Heart right ventricle (tissue), 16 donors: ENCODE data around the gene TMEM164. TPM values are rescaled to one million over a fixed set of nuclear protein-coding genes. Genes with fewer than 3 reads are reported as not detected.

Experiments
- ATAC-seq, 8 donors: fragments of 200-7000 bp; cut with Tn5 transposase; one replicate each; pipeline ENCODE4 v1.9.1; 2020; ENCODE audit warnings: mild to moderate bottlenecking in 8 of 8, moderate library complexity in 8 of 8, moderate number of reproducible peaks in 1 of 8
- DNase-seq, 2 donors: peaks; one replicate each; pipeline ENCODE4 v3.0.0-alpha.2; 2020
- H3K27ac ChIP-seq, 10 donors: fragments of 200-600 bp; sonication (generic) in 2 of 10; one replicate each; pipeline versions ENCODE4 v1.5.0 to v1.8.0; 2020 to 2022; ENCODE audit warnings: mild to moderate bottlenecking in 3 of 10
- H3K27me3 ChIP-seq, 7 donors: fragments of 200-600 bp; one replicate each; pipeline ENCODE4 v1.8.0; 2021 to 2022; ENCODE audit warnings: mild to moderate bottlenecking in 2 of 7
- H3K36me3 ChIP-seq, 9 donors: fragments of 200-600 bp; sonication (generic) in 1 of 9; one replicate each; pipeline versions ENCODE4 v1.5.0 to v1.8.0; 2020 to 2022; ENCODE audit warnings: mild to moderate bottlenecking in 2 of 9
- H3K4me1 ChIP-seq, 9 donors: fragments of 200-600 bp; sonication (generic) in 1 of 9; one replicate each; pipeline versions ENCODE4 v1.5.0 to v1.8.0; 2020 to 2022; ENCODE audit warnings: mild to moderate bottlenecking in 4 of 9
- H3K4me3 ChIP-seq, 10 donors: fragments of 200-600 bp; sonication (generic) in 2 of 10; one replicate each; pipeline versions ENCODE4 v1.5.0 to v1.8.0; 2020 to 2022; ENCODE audit warnings: mild to moderate bottlenecking in 7 of 10, moderate library complexity in 2 of 10
- H3K9me3 ChIP-seq, 11 donors: fragments of 200-600 bp in 10 of 11; sonication (generic) in 2 of 11; one replicate each; pipeline versions ENCODE4 v1.5.0 to v1.8.0; 2013 to 2022; ENCODE audit warnings: mild to moderate bottlenecking in 2 of 11, control low read depth in 1 of 11, moderate library complexity in 1 of 11
- WGBS, 2 donors: extraction: QIAGEN DNeasy Blood & Tissue Kit; methylation state at CpG; one replicate each; pipeline ENCODE4 v1.1.7; 2013; ENCODE audit warnings: inconsistent platforms in 1 of 2; 5-methylcytosine and 5-hydroxymethylcytosine counted together
- intact Hi-C, 10 donors: fragments of 100-400 bp; cut with DNase I; formaldehyde crosslinking; loops; one replicate each; pipeline versions ENCODE4 v1.11.1 to v1.14.2; 2022
- polyA plus RNA-seq, 2 donors: library from polyadenylated mRNA; stranded (reverse); fragments of 200-250 nt; gene quantifications; one replicate each; pipeline ENCODE4 v1.2.3, GENCODE V29; 2013
- total RNA-seq, 10 donors: library from RNA; stranded (reverse); fragmentation: NEBNext Ultra II Directional in 3 of 10; extraction: Animal tissue kit (Norgen Biotek cat#: 25700) in 3 of 10; gene quantifications; one replicate each; pipeline versions ENCODE4 v1.2.1 to v1.2.4, GENCODE V29; 2021 to 2023
- TF ChIP-seq, protein P1 (sequence below), 9 donors: fragments of 200-600 bp; sonication (generic) in 2 of 9; IDR thresholded peaks; one replicate each; pipeline versions ENCODE4 v1.5.0 to v1.8.0; 2021 to 2022; ENCODE audit warnings: antibody characterized with exemption in 9 of 9, mild to moderate bottlenecking in 5 of 9, moderate library complexity in 1 of 9
- donor health status: Arrhythmogenic right ventricular cardiomyopathy.
- donor health status: ischemic (EF 13 %, LVEDD 7.1; RV severe dilation, severe dysfunction).
- donor health status: healthy with polysubstance abuse.
- donor health status: DM: no; HTN: yes; CAD: no.
- donor health status: DM: no; HTN: no; CAD: no.
- donor health status: ischemic (EF 25% LVEDD 6.9; RV normal size, moderate dysfunction).
- donor health status: ischemic (EF 25% LVEDD 5.7; RV mildly dilated, moderate dysfunction).
- donor health status: healthy.
- donor health status: DM: yes; HTN: yes; CAD: no.
- donor health status: Ischemic cardiomyopathy.
- donor health status: ischemic (EF 35%, LVEDD 5.7; RV mildly dilated, moderate dysfunction).
- donor health status: nonischemic (EF 11% LVEDD 7.7; RV severe dilation, severe dysfunction).
- donor health status: DM: yes; HTN: yes; CAD: no.
- donor health status: PGD.
- donor health status: ischemic (EF 29% LVEDD 5.4; RV normal size, mild dysfunction).
- donor health status: nonischemic (EF 23%, LVEDD 6.1; RV moderate dilation, normal function).

Gene TMEM164
- total and polyA plus RNA-seq, 12 donors: 9.7 to 60.6 (median 48.1) TPM

- TF ChIP-seq, protein P1, sequence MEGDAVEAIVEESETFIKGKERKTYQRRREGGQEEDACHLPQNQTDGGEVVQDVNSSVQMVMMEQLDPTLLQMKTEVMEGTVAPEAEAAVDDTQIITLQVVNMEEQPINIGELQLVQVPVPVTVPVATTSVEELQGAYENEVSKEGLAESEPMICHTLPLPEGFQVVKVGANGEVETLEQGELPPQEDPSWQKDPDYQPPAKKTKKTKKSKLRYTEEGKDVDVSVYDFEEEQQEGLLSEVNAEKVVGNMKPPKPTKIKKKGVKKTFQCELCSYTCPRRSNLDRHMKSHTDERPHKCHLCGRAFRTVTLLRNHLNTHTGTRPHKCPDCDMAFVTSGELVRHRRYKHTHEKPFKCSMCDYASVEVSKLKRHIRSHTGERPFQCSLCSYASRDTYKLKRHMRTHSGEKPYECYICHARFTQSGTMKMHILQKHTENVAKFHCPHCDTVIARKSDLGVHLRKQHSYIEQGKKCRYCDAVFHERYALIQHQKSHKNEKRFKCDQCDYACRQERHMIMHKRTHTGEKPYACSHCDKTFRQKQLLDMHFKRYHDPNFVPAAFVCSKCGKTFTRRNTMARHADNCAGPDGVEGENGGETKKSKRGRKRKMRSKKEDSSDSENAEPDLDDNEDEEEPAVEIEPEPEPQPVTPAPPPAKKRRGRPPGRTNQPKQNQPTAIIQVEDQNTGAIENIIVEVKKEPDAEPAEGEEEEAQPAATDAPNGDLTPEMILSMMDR (IDR thresholded peaks at IDR 0.05): no peak
- Histone ChIP-seq H3K36me3 (no peaks in the 10 kb centered on the region), H3K27me3 (peaks cover 0 to 15% (median 0%) of the 10 kb centered on the region in 7 donors), H3K9me3 (no peaks in the 10 kb centered on the region), H3K4me1 (peaks cover 0 to 10% (median 0%) of the 10 kb centered on the region in 9 donors), H3K27ac (no peak overlapping the region), H3K4me3 (no peak overlapping the region)
- no peak for ATAC-seq
- intact Hi-C loops: no loop called here
- 88 to 95% methylated on average over 4 of the region's 4 CpGs for WGBS, 2 donors
- no peak for DNase-seq
Observed at GRCh38 chrX:110136136-110136535, 133.2 kb downstream of the TMEM164 start.

GRCh38 chrX:110138557-110138956 lies 135.6 kb downstream of the TMEM164 start:
- Histone ChIP-seq H3K4me3 (no peak overlapping the region), H3K36me3 (no peaks in the 10 kb centered on the region), H3K9me3 (no peaks in the 10 kb centered on the region), H3K27ac (no peak overlapping the region), H3K27me3 (peaks cover 0 to 15% (median 0%) of the 10 kb centered on the region in 7 donors), H3K4me1 (peaks cover 0 to 22% (median 0%) of the 10 kb centered on the region in 9 donors)
- intact Hi-C loops: no loop called here
- DNase-seq (no peak), ATAC-seq (no peak)
- TF ChIP-seq, protein P1 (IDR thresholded peaks at IDR 0.05): no peak
- 94 to 100% methylated on average over 3 of the region's 3 CpGs for WGBS, 2 donors

DNA sequence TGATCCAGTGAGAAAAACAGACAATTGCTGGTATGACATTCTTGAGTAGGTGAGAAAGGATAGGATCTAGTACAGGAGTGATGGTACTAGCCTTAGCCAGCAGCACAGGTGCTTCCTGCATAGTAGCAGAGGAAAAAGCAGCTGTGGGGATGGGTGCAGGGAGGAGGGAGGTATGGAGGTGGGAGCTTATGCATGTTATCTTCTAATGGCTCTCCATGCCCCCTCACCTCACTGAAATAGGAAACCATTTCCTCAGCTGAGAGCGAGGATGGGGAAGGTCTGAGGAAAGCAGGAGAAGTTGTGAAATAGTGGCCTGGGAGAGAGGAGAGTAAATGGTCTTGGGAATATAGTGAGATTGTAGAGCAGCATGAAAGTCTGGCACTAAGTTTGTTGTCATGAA lies 136.3 kb downstream of the TMEM164 start:
- Histone ChIP-seq H3K36me3 (no peaks in the 10 kb centered on the region), H3K27ac (no peak overlapping the region), H3K4me3 (no peak overlapping the region), H3K4me1 (peaks cover 0 to 28% (median 5%) of the 10 kb centered on the region in 9 donors), H3K9me3 (no peaks in the 10 kb centered on the region), H3K27me3 (peaks cover 0 to 9% (median 0%) of the 10 kb centered on the region in 7 donors)
- no peak for DNase-seq
- ATAC-seq: no peak
- intact Hi-C loops: no loop called here
- TF ChIP-seq, protein P1 (IDR thresholded peaks at IDR 0.05): no peak
- WGBS, 2 donors: 81 to 86% methylated on average over 1 of the region's 1 CpG

DNA sequence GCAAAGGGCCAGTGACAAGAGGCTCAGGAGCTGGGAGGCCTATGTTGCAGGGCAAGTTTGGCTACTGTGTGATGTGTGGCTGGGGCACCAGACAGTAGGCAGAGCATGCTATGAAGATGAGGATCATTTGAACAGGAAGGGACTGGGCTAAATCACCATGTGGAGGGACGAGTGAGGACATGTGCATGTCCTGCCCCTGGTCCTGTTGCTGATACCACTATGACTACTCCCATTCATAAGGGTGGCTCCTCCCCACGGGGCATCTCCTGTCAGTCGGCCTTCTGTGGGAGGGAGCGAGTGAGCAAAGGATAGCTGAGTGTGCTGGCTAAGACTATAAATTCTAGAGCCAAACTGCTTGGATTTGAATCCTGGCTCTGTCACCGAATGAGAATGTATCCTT lies 139.2 kb downstream of the TMEM164 start:
- DNase-seq (no peak), ATAC-seq (peak in 3 of 8 donors; percentile 27 to 45 (median 33))
- intact Hi-C loops: loop anchor here in 7 of 10 donors (2.0 to 10.0 kb wide), 6 partner anchors 97 to 237 kb away; partner anchors contain the start of gene TMEM164 (in 2 of the 7)
- peaks cover 0 to 56% (median 8%) of the 10 kb centered on the region in 9 donors for H3K4me1 ChIP-seq
- H3K9me3 ChIP-seq: no peaks in the 10 kb centered on the region
- H3K36me3 ChIP-seq: no peaks in the 10 kb centered on the region
- H3K27me3 ChIP-seq: peaks cover 0 to 9% (median 0%) of the 10 kb centered on the region in 7 donors
- no peak overlapping the region for H3K27ac ChIP-seq
- H3K4me3 ChIP-seq: no peak overlapping the region
- TF ChIP-seq, protein P1 (IDR thresholded peaks at IDR 0.05): no peak
- 42 to 43% methylated on average over 5 of the region's 5 CpGs for WGBS, 2 donors
